Karpas-422 (cell line): ENCODE measurements around the gene PIGO. TPM values are rescaled to one million over a fixed set of nuclear protein-coding genes. Genes with fewer than 3 reads are reported as not detected.

Experiments used
- DNase-seq: peaks from one replicate; pipeline ENCODE4 v3.0.0-alpha.2; 2015
- H2AFZ ChIP-seq: fragments of 200-600 bp; sonication (generic); 2 replicates; pipeline ENCODE4 v1.6.1; 2014; ENCODE audit warnings: antibody characterized with exemption, low read length, mixed read lengths
- H3K27ac ChIP-seq: fragments of 200-600 bp; sonication (generic); 2 replicates; pipeline ENCODE4 v1.5.1; 2014; ENCODE audit warnings: mild to moderate bottlenecking, low read length, moderate library complexity
- H3K27me3 ChIP-seq: fragments of 200-600 bp; sonication (generic); 2 replicates; pipeline ENCODE4 v1.6.1; 2014; ENCODE audit warnings: low read length, mixed read lengths
- H3K36me3 ChIP-seq: fragments of 200-600 bp; sonication (generic); 2 replicates; pipeline ENCODE4 v1.6.1; 2014; ENCODE audit warnings: low read length, mixed read lengths; ENCODE audit not compliant: insufficient read depth
- H3K4me1 ChIP-seq: fragments of 200-600 bp; sonication (generic); 2 replicates; pipeline ENCODE4 v1.6.1; 2014; ENCODE audit warnings: mild to moderate bottlenecking, low read length, mixed read lengths
- H3K4me2 ChIP-seq: fragments of 200-600 bp; sonication (generic); 2 replicates; pipeline ENCODE4 v1.6.1; 2014; ENCODE audit warnings: low read length, low read depth, mild to moderate bottlenecking; ENCODE audit not compliant: poor library complexity, severe bottlenecking
- H3K4me3 ChIP-seq: fragments of 200-600 bp; sonication (generic); 2 replicates; pipeline ENCODE4 v1.5.1; 2014; ENCODE audit warnings: mild to moderate bottlenecking, antibody characterized with exemption, low read length, mixed read lengths
- H3K79me2 ChIP-seq: fragments of 200-600 bp; sonication (generic); 2 replicates; pipeline ENCODE4 v1.6.1; 2014; ENCODE audit warnings: mild to moderate bottlenecking, low read length, mixed read lengths
- H3K9ac ChIP-seq: fragments of 200-600 bp; sonication (generic); 2 replicates; pipeline ENCODE4 v1.6.0; 2014; ENCODE audit warnings: low read length
- H3K9me2 ChIP-seq: fragments of 200-600 bp; sonication (generic), shearing (Covaris generic); replicated peaks from 2 replicates; pipeline ENCODE4 v1.6.0; 2014; ENCODE audit warnings: mild to moderate bottlenecking, low read length, moderate library complexity; ENCODE audit not compliant: insufficient read depth
- H3K9me3 ChIP-seq: fragments of 300-700, 200-600 bp; sonication (generic); 2 replicates; pipeline ENCODE4 v1.6.1; 2014; ENCODE audit warnings: low read length, mixed read lengths
- H4K20me1 ChIP-seq: fragments of 200-600 bp; sonication (generic); 2 replicates; pipeline ENCODE4 v1.6.1; 2014; ENCODE audit warnings: mild to moderate bottlenecking, antibody characterized with exemption, low read length, low read depth; ENCODE audit not compliant: insufficient read depth
- small RNA-seq: library from RNA; depleted of rRNA; stranded (forward); fragments of <200 nt; gene quantifications from one replicate; pipeline ENCODE3, GENCODE V24; 2014
- total RNA-seq: library from RNA; depleted of rRNA; stranded (reverse); fragments of >200 nt; shearing (Covaris generic); gene quantifications from 2 replicates; pipeline ENCODE4 v1.2.3, GENCODE V29; 2014; ENCODE audit warnings: low replicate concordance; rRNA removed

PIGO gene
- total RNA-seq, 1 experiment from 2014 or later, result 25.1 TPM

- Histone ChIP-seq H3K79me2 (no peaks in the 10 kb centered on the region), H3K9me3 (no peaks in the 10 kb centered on the region), H3K36me3 (no peaks in the 10 kb centered on the region), H4K20me1 (no peaks in the 10 kb centered on the region), H2AFZ (no peak overlapping the region), H3K27ac (no peak overlapping the region), H3K27me3 (no peaks in the 10 kb centered on the region), H3K9ac (no peak overlapping the region), H3K4me3 (no peak overlapping the region), H3K4me2 (no peak overlapping the region), H3K4me1 (no peaks in the 10 kb centered on the region), H3K9me2 (no peaks in the 10 kb centered on the region)
- DNase-seq, result no peak
These were observed 53.4 kb downstream of the PIGO start for GRCh38 chr9:35042891-35043545.

- no peak overlapping the region for H3K4me2 ChIP-seq
These were observed 54.2 kb downstream of the PIGO start for GRCh38 chr9:35042081-35042604.

More at GRCh38 chr9:35042081-35042604, 54.2 kb downstream of the PIGO start:
- no peak for DNase-seq
- Histone ChIP-seq H3K79me2 (no peaks in the 10 kb centered on the region), H3K36me3 (no peaks in the 10 kb centered on the region), H3K9me3 (no peaks in the 10 kb centered on the region), H3K9ac (no peak overlapping the region), H2AFZ (no peak overlapping the region), H3K4me1 (no peaks in the 10 kb centered on the region), H3K9me2 (no peaks in the 10 kb centered on the region), H3K27ac (no peak overlapping the region), H3K27me3 (no peaks in the 10 kb centered on the region), H4K20me1 (no peaks in the 10 kb centered on the region), H3K4me3 (no peak overlapping the region)

Small RNAs within 50 kb of the gene (small RNA-seq; reads per million reads assigned to genes)
- gene RN7SL338P, result not detected

Other genes with a start within 250 kb of the PIGO start
- gene PHF24, start 138.3 kb downstream of the PIGO start, total RNA-seq, result not detected in 2 replicates
- 2.7 and 6.8 TPM in 2 replicates for gene DNAJB5, start 106.8 kb downstream of the PIGO start, total RNA-seq
- gene VCP, start 24.0 kb downstream of the PIGO start, total RNA-seq, result 157 and 183 TPM in 2 replicates
- 38.8 and 47.9 TPM in 2 replicates for gene FANCG, start 16.6 kb downstream of the PIGO start, total RNA-seq
- 141 and 250 TPM in 2 replicates for gene STOML2, start 6.5 kb upstream of the PIGO start, total RNA-seq
- 3.2 and 3.5 TPM in 2 replicates for gene ATOSB, start 19.3 kb upstream of the PIGO start, total RNA-seq
- not detected in 2 replicates for gene UNC13B, start 65.4 kb upstream of the PIGO start, total RNA-seq